Caco-2 (cell line): ENCODE measurements around the gene DHDDS. TPM values are rescaled to one million over a fixed set of nuclear protein-coding genes. Genes with fewer than 3 reads are reported as not detected.
"Not testable (repeated sequence)": the region's sequence is repeated elsewhere in the genome, so short reads cannot be mapped to it uniquely, and the experiment has no call there.

Experiments used
- BruUV-seq: library from RNA; stranded (reverse); fragments of 400-500 nt; replicated peaks from 2 replicates; lab custom pipeline; 2021; lab: Mats Ljungman, UMichigan
- CTCF ChIA-PET: fragments of 300-600 bp; sonication (Branson Sonifier 250); formaldehyde crosslinking; loops from one replicate; lab custom pipeline; 2022; ENCODE audit warnings: antibody characterized with exemption; lab: Charles Lee
- POLR2A ChIA-PET: fragments of 300-600 bp; sonication (Branson Sonifier 250); formaldehyde crosslinking; loops from one replicate; lab custom pipeline; 2022; ENCODE audit warnings: antibody characterized with exemption; lab: Charles Lee
- DNase-seq, 2 experiments: peaks; one replicate each; pipeline versions ENCODE4 v3.0.0 to v3.0.0-alpha.2; 2020 to 2022
- H3K27me3 ChIP-seq: replicated peaks from 2 replicates; pipeline ENCODE4 v1.6.0; 2011; ENCODE audit warnings: low read length; ENCODE audit not compliant: control insufficient read depth, insufficient read depth
- H3K36me3 ChIP-seq: 2 replicates; pipeline ENCODE4 v1.5.1; 2011; ENCODE audit warnings: low read length; ENCODE audit not compliant: control insufficient read depth, insufficient read depth
- H3K4me1 ChIP-seq: fragments of 250-450 bp; sonication (Bioruptor Pico); 2 replicates; pipeline ENCODE4 v1.5.1; 2020; ENCODE audit warnings: mild to moderate bottlenecking
- H3K4me3 ChIP-seq: 2 replicates; pipeline ENCODE4 v1.5.1; 2011; ENCODE audit warnings: low read depth, mild to moderate bottlenecking, control low read depth, low read length
- H3K9me3 ChIP-seq: fragments of 250-450 bp; sonication (Bioruptor Pico); 2 replicates; pipeline ENCODE4 v1.5.1; 2020; ENCODE audit warnings: mild to moderate bottlenecking, moderate library complexity
- H3K27ac Mint-ChIP-seq: one replicate; pipeline ENCODE4 v1.8.0; 2022; ENCODE audit warnings: mixed read lengths; ENCODE audit not compliant: unreplicated experiment
- H3K27me3 Mint-ChIP-seq: one replicate; pipeline ENCODE4 v1.8.0; 2022; ENCODE audit warnings: mixed read lengths; ENCODE audit not compliant: insufficient read depth, unreplicated experiment
- H3K36me3 Mint-ChIP-seq: one replicate; pipeline ENCODE4 v1.8.0; 2022; ENCODE audit warnings: mild to moderate bottlenecking, mixed read lengths; ENCODE audit not compliant: insufficient read depth, unreplicated experiment
- H3K4me1 Mint-ChIP-seq: one replicate; pipeline ENCODE4 v1.8.0; 2022; ENCODE audit warnings: low read depth, mixed read lengths; ENCODE audit not compliant: unreplicated experiment
- H3K4me3 Mint-ChIP-seq: one replicate; pipeline ENCODE4 v1.8.0; 2022; ENCODE audit warnings: mild to moderate bottlenecking, moderate library complexity, mixed read lengths; ENCODE audit not compliant: unreplicated experiment
- H3K9me3 Mint-ChIP-seq: one replicate; pipeline ENCODE4 v1.8.0; 2022; ENCODE audit warnings: mixed read lengths; ENCODE audit not compliant: unreplicated experiment
- CTCF ChIP-seq, 2 experiments: fragments of 200-600 bp in 1 of 2; IDR thresholded peaks; 1 replicate in 1 of 2; 2 replicates in 1 of 2; pipeline versions ENCODE4 v1.5.1 to v1.8.0; 2011 to 2022; ENCODE audit warnings: antibody characterized with exemption in 1 of 2, control low read depth in 1 of 2, inconsistent platforms in 1 of 2, low read depth in 1 of 2, low read length in 1 of 2, mild to moderate bottlenecking in 1 of 2, moderate library complexity in 1 of 2; ENCODE audit not compliant: insufficient read depth in 1 of 2, severe bottlenecking in 1 of 2, unreplicated experiment in 1 of 2
- intact Hi-C: fragments of 100-400 bp; cut with micrococcal nuclease; formaldehyde crosslinking; loops from one replicate; pipeline ENCODE4 v1.10.0; 2022; ENCODE audit not compliant: unreplicated experiment
- total RNA-seq: library from RNA; stranded (reverse); gene quantifications from 2 replicates; pipeline ENCODE4 v1.2.3, GENCODE V29; 2022

The DHDDS gene
- total RNA-seq, 1 experiment from 2014 or later = 55.6 TPM

GRCh38 chr1:26498894-26499293 lies 66.8 kb downstream of the DHDDS start:
- no peak overlapping the region for H3K4me3 Mint-ChIP-seq

GRCh38 chr1:26500488-26501175 lies 68.5 kb downstream of the DHDDS start:
- no peaks in the 10 kb centered on the region for H3K36me3 Mint-ChIP-seq
- TF ChIP-seq CTCF (IDR thresholded peaks at IDR 0.05; ENCODE audit: insufficient read depth in 1 of 2, low read depth in 1 of 2, low read length in 1 of 2, severe bottlenecking in 1 of 2, unreplicated experiment in 1 of 2) = peak in 1 of 2 experiments; percentile 5
- H3K27me3 Mint-ChIP-seq = no peaks in the 10 kb centered on the region
- ChIA-PET CTCF (interaction anchor here (0.6 to 2.7 kb wide), 13 partner anchors 12 to 390 kb away, joined by 3 to 15 read pairs (median 7); partner anchors contain the start of genes GPN2, HMGN2 and RPS6KA1), POLR2A (interaction anchor here (0.6 to 2.2 kb wide), 8 partner anchors 17 to 307 kb away, joined by 3 to 12 read pairs (median 4); partner anchors contain the start of gene DHDDS)
- H3K27ac Mint-ChIP-seq = peak overlapping the region; percentile 73
- H3K9me3 ChIP-seq = no peaks in the 10 kb centered on the region
- H3K36me3 ChIP-seq = no peaks in the 10 kb centered on the region
- H3K4me3 ChIP-seq = peak overlapping the region; percentile 84
- H3K4me3 Mint-ChIP-seq = peak overlapping the region; percentile 79
- H3K4me1 Mint-ChIP-seq = peaks cover 6% of the 10 kb centered on the region
- no peaks in the 10 kb centered on the region for H3K9me3 Mint-ChIP-seq
- intact Hi-C loops = loop anchor here (1.0 kb wide), 1 partner anchor 31 kb away; no protein-coding TSS in a partner anchor
- BruUV-seq = no TSS peak
- peak; percentile 87 to 91 for DNase-seq
- no peaks in the 10 kb centered on the region for H3K4me1 ChIP-seq
- H3K27me3 ChIP-seq = no peaks in the 10 kb centered on the region

More at GRCh38 chr1:26498894-26499293, 66.8 kb downstream of the DHDDS start:
- Histone ChIP-seq H3K27me3 (no peaks in the 10 kb centered on the region), H3K36me3 (no peaks in the 10 kb centered on the region), H3K4me3 (no peak overlapping the region), H3K4me1 (no peaks in the 10 kb centered on the region), H3K9me3 (no peaks in the 10 kb centered on the region)
- Mint-ChIP-seq H3K9me3 (no peaks in the 10 kb centered on the region), H3K27ac (no peak overlapping the region), H3K4me1 (peaks cover 6% of the 10 kb centered on the region), H3K36me3 (no peaks in the 10 kb centered on the region), H3K27me3 (no peaks in the 10 kb centered on the region)
- no peak for DNase-seq
- CTCF ChIA-PET = interaction anchor here (0.7 kb wide), 1 partner anchor 290 kb away, joined by 5 read pairs; no protein-coding TSS in a partner anchor
- TF ChIP-seq CTCF (IDR thresholded peaks at IDR 0.05; ENCODE audit: insufficient read depth in 1 of 2, low read depth in 1 of 2, low read length in 1 of 2, severe bottlenecking in 1 of 2, unreplicated experiment in 1 of 2) = no peak
- BruUV-seq = TSS peak; percentile 78
- POLR2A ChIA-PET = no interaction called here
- intact Hi-C loops = no loop called here

DNA sequence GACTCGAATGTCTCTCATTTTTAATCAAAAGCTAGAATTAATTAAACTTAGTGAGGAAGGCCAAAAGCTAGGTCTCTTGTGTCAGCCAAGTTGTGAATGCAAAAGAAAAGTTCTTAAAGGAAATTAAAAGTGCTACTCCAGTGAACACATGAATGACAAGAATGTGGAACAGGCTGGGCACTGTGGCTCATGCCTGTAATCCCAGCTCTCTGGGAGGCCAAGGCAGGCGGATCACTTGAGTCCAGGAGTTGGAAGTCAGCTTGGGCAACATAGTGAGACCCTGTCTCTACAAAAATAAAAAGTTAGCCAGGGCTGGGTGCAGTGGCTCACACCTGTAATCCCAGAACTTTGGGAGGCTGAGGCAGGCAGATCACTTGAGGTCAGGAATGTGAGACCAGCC lies 78.6 kb downstream of the DHDDS start:
- H3K27ac Mint-ChIP-seq, CTCF ChIA-PET, DNase-seq, H3K4me3 ChIP-seq, H3K36me3 ChIP-seq, BruUV-seq, H3K27me3 Mint-ChIP-seq, H3K4me3 Mint-ChIP-seq, intact Hi-C loops, H3K27me3 ChIP-seq, H3K9me3 ChIP-seq, H3K36me3 Mint-ChIP-seq, POLR2A ChIA-PET, H3K9me3 Mint-ChIP-seq, H3K4me1 ChIP-seq, H3K4me1 Mint-ChIP-seq: not testable (repeated sequence)

GRCh38 chr1:26515836-26516235 lies 83.7 kb downstream of the DHDDS start:
- CTCF ChIA-PET = not testable (repeated sequence)

More at GRCh38 chr1:26515836-26516235, 83.7 kb downstream of the DHDDS start:
- POLR2A ChIA-PET, BruUV-seq, H3K36me3 ChIP-seq, H3K9me3 ChIP-seq, H3K36me3 Mint-ChIP-seq, H3K4me3 Mint-ChIP-seq, H3K9me3 Mint-ChIP-seq, H3K27me3 ChIP-seq, H3K27ac Mint-ChIP-seq, H3K4me3 ChIP-seq, DNase-seq, H3K4me1 Mint-ChIP-seq, intact Hi-C loops, H3K4me1 ChIP-seq, H3K27me3 Mint-ChIP-seq: not testable (repeated sequence)
